B cell (primary cell): ENCODE data around the gene SNTG2. TPM values are rescaled to one million over a fixed set of nuclear protein-coding genes. Genes with fewer than 3 reads are reported as not detected.

Source experiments
- ATAC-seq: fragments of 200-7000 bp; cut with Tn5 transposase; one replicate; pipeline ENCODE4 v1.10.0; 2021; ENCODE audit warnings: low read depth, mild to moderate bottlenecking, moderate number of reproducible peaks, moderate library complexity
- CTCF ChIA-PET: fragments of 350-600 bp; sonication (Branson Sonifier 250); formaldehyde crosslinking; loops from one replicate; lab custom pipeline; 2021; ENCODE audit warnings: antibody characterized with exemption, inconsistent platforms; lab: Charles Lee
- POLR2A ChIA-PET: fragments of 350-600 bp; sonication (Branson Sonifier 250); formaldehyde crosslinking; loops from one replicate; lab custom pipeline; 2021; ENCODE audit warnings: antibody characterized with exemption; lab: Charles Lee
- DNase-seq: peaks from one replicate; pipeline ENCODE4 v3.0.0; 2013
- H2AFZ ChIP-seq: 2 replicates; pipeline ENCODE4 v1.6.1; 2012; ENCODE audit warnings: mild to moderate bottlenecking, low read depth, low read length; ENCODE audit not compliant: insufficient read depth, poor library complexity, severe bottlenecking
- H3K27ac ChIP-seq, 2 donors: 1 replicate in 1 of 2; 2 replicates in 1 of 2; pipeline ENCODE4 v1.5.1; 2012 to 2013; ENCODE audit warnings: low read length in 2 of 2, mild to moderate bottlenecking in 2 of 2, moderate library complexity in 1 of 2
- H3K27me3 ChIP-seq, 4 experiments: fragments of 200-600 bp in 1 of 4; sonication (generic) in 1 of 4; replicated peaks in 1 of 4; 1 replicate in 2 of 4; 2 replicates in 2 of 4; pipeline versions ENCODE4 v1.6.1 to v1.7.0; 2013 to 2016; ENCODE audit warnings: low read length in 3 of 4, mild to moderate bottlenecking in 2 of 4, mixed read lengths in 1 of 4, moderate library complexity in 1 of 4; ENCODE audit not compliant: insufficient read depth in 4 of 4, control insufficient read depth in 3 of 4; ENCODE audit errors: control extremely low read depth in 1 of 4
- H3K36me3 ChIP-seq, 2 experiments: replicated peaks in 1 of 2; 1 replicate in 1 of 2; 2 replicates in 1 of 2; pipeline versions ENCODE4 v1.6.1 to v1.7.1; 2013; ENCODE audit warnings: low read length in 1 of 2; ENCODE audit not compliant: insufficient read depth in 2 of 2, control insufficient read depth in 1 of 2; ENCODE audit errors: control extremely low read depth in 1 of 2, extremely low read depth in 1 of 2
- H3K4me1 ChIP-seq, 2 donors: fragments of 200-600 bp in 1 of 2; sonication (generic) in 1 of 2; 1 replicate in 1 of 2; 2 replicates in 1 of 2; pipeline versions ENCODE4 v1.5.1 to v1.6.1; 2013 to 2017; ENCODE audit warnings: low read length in 2 of 2; ENCODE audit not compliant: control insufficient read depth in 2 of 2, insufficient read depth in 2 of 2
- H3K4me2 ChIP-seq: replicated peaks from 2 replicates; pipeline ENCODE3; 2012; ENCODE audit warnings: mild to moderate bottlenecking, low read depth, low read length; ENCODE audit not compliant: poor library complexity, severe bottlenecking
- H3K4me3 ChIP-seq, 5 experiments: fragments of 200-600 bp in 1 of 5; sonication (generic) in 1 of 5; 1 replicate in 3 of 5; 2 replicates in 2 of 5; pipeline versions ENCODE4 v1.5.1 to v1.7.0; 2011 to 2016; ENCODE audit warnings: low read length in 4 of 5, mild to moderate bottlenecking in 4 of 5, low read depth in 2 of 5, control low read depth in 1 of 5, moderate library complexity in 1 of 5; ENCODE audit not compliant: insufficient read depth in 1 of 5; ENCODE audit errors: control extremely low read depth in 1 of 5, extremely low read depth in 1 of 5
- H3K79me2 ChIP-seq: fragments of 200-600 bp; sonication (generic); one replicate; pipeline ENCODE4 v1.6.0; 2016; ENCODE audit warnings: low read length; ENCODE audit not compliant: control insufficient read depth, insufficient read depth
- H3K9ac ChIP-seq: fragments of 200-600 bp; sonication (generic); 2 replicates; pipeline ENCODE4 v1.6.1; 2017; ENCODE audit warnings: mild to moderate bottlenecking, low read length, moderate library complexity
- H3K9me3 ChIP-seq, 3 donors: one replicate each; pipeline versions ENCODE4 v1.6.1 to v1.7.1; 2013; ENCODE audit warnings: low read length in 2 of 3; ENCODE audit not compliant: control insufficient read depth in 2 of 3, insufficient read depth in 1 of 3; ENCODE audit errors: control extremely low read depth in 1 of 3
- H4K20me1 ChIP-seq: 2 replicates; pipeline ENCODE4 v1.6.0; 2012; ENCODE audit warnings: mild to moderate bottlenecking, low read length; ENCODE audit not compliant: insufficient read depth, control insufficient read depth, poor library complexity, severe bottlenecking
- H3K27ac Mint-ChIP-seq: one replicate; pipeline ENCODE4 v1.8.0; 2021; ENCODE audit warnings: mixed read lengths
- H3K27me3 Mint-ChIP-seq: one replicate; pipeline ENCODE4 v1.8.0; 2021; ENCODE audit warnings: mixed read lengths
- H3K4me1 Mint-ChIP-seq: one replicate; pipeline ENCODE4 v1.8.0; 2021; ENCODE audit warnings: mixed read lengths
- H3K4me3 Mint-ChIP-seq: one replicate; pipeline ENCODE4 v1.8.0; 2021; ENCODE audit warnings: mixed read lengths
- H3K9me3 Mint-ChIP-seq: one replicate; pipeline ENCODE4 v1.8.0; 2022; ENCODE audit warnings: mixed read lengths; ENCODE audit not compliant: insufficient read depth
- CTCF ChIP-seq: fragments of 200-600 bp; IDR thresholded peaks from one replicate; pipeline ENCODE4 v1.8.0; 2022; ENCODE audit warnings: antibody characterized with exemption, mild to moderate bottlenecking
- EZH2 ChIP-seq: IDR thresholded peaks from 2 replicates; pipeline ENCODE4 v1.6.1; 2012; ENCODE audit warnings: borderline replicate concordance, low read depth, mild to moderate bottlenecking, moderate library complexity, low read length; ENCODE audit not compliant: insufficient read depth, poor library complexity, severe bottlenecking
- WGBS: methylation state at CpG from one replicate; pipeline ENCODE4 v1.1.5; 2013; ENCODE audit warnings: missing lambda C conversion rate; ENCODE audit not compliant: insufficient coverage; 5-methylcytosine and 5-hydroxymethylcytosine counted together
- intact Hi-C: fragments of 100-400 bp; cut with micrococcal nuclease; formaldehyde crosslinking; loops from one replicate; pipeline ENCODE4 v1.10.0; 2022
- polyA plus RNA-seq: library from polyadenylated mRNA; depleted of rRNA; stranded (reverse); fragments of >200 nt; gene quantifications from 2 replicates; pipeline ENCODE4 v1.2.3, GENCODE V29; 2012
- total RNA-seq, 2 donors: library from RNA; stranded (reverse); fragments of 120-200 nt in 1 of 2; gene quantifications; 1 replicate in 1 of 2; 2 replicates in 1 of 2; pipeline versions ENCODE4 v1.2.3 to v1.2.4, GENCODE V29; 2013 to 2022

Gene SNTG2
- total and polyA plus RNA-seq, 2 donors (not counting 1 experiment from before 2014, with no cell fraction given) = 2.1 to 2.4 TPM

DNA sequence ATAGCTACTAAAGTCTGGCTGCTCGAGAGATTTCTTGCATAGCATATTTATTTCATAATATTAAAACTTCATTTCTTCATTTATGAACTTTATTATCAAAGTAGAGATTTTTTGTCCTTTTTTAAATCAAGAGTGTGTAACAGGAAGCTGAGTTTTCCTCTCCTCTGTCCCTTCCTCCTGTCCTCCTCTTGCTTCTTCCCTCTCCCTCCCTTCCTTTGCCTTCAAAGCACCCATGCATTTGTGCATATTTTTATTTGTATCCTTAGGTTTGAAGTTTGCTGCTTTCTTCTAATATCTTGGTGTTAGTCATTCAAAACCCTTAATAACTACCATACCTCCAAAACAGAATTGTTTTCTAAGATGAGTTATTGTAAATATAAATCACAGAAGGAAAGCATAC, 174.6 kb downstream of the SNTG2 start:
- Histone ChIP-seq H4K20me1 (no peaks in the 10 kb centered on the region), H2AFZ (no peak overlapping the region), H3K79me2 (no peaks in the 10 kb centered on the region), H3K9ac (no peak overlapping the region), H3K27ac (no peak overlapping the region), H3K27me3 (no peaks in the 10 kb centered on the region), H3K9me3 (peaks cover 0 to 1% (median 0%) of the 10 kb centered on the region in 3 donors), H3K36me3 (no peaks in the 10 kb centered on the region), H3K4me2 (no peak overlapping the region), H3K4me3 (no peak overlapping the region), H3K4me1 (no peaks in the 10 kb centered on the region)
- no peaks in the 10 kb centered on the region for H3K9me3 Mint-ChIP-seq
- WGBS = no CpG with 5 or more reads among the region's 1 CpG
- no peak overlapping the region for H3K27ac Mint-ChIP-seq
- no peaks in the 10 kb centered on the region for H3K27me3 Mint-ChIP-seq
- peaks cover 5% of the 10 kb centered on the region for H3K4me1 Mint-ChIP-seq
- POLR2A ChIA-PET = no interaction called here
- intact Hi-C loops = no loop called here
- DNase-seq = no peak
- CTCF ChIA-PET = no interaction called here
- ATAC-seq = no peak
- H3K4me3 Mint-ChIP-seq = no peak overlapping the region
- TF ChIP-seq EZH2 (no peak), CTCF (no peak)

DNA sequence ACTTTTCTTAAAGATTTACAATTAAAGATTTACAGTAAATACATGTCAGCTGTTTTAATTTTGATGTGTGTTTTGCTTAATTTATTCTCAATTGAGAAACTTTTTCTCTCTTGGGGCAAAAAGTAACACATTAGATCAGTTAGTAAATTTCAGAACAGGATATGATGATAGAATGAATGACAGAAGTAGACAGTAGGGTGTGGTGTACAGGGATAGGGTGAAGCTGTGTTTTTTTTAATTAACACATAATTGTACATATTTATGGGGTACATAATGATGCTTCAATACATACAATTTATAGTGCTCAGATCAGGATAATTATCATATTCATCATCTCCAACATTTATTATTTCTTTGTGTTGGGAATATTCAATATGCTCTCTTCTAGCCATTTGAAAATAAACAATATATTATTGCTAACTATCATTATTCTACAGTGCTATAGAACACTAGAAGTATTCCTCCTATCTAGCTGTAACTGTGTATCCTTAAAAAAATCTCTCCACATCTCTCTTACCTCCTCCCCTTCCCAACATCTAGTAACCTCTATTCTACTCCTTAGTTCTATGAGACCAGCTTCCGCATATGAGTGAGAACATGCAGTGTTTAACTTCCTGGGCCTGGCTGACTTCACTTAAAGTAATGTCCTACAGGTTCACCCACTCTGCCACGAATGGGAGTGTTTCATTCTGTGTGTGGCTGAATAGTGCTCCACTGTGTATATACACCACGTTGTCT, 175.2 kb downstream of the SNTG2 start:
- POLR2A ChIA-PET = no interaction called here
- intact Hi-C loops = no loop called here
- no peak overlapping the region for H3K4me3 ChIP-seq
- DNase-seq (no peak), ATAC-seq (no peak)
- H3K27me3 ChIP-seq = no peaks in the 10 kb centered on the region
- H3K4me2 ChIP-seq = no peak overlapping the region
- Mint-ChIP-seq H3K27ac (no peak overlapping the region), H3K4me3 (no peak overlapping the region), H3K27me3 (no peaks in the 10 kb centered on the region), H3K9me3 (no peaks in the 10 kb centered on the region), H3K4me1 (peaks cover 5% of the 10 kb centered on the region)
- peaks cover 0 to 1% (median 0%) of the 10 kb centered on the region in 3 donors for H3K9me3 ChIP-seq
- H3K9ac ChIP-seq = no peak overlapping the region
- no CpG with 5 or more reads among the region's 3 CpGs for WGBS
- H3K36me3 ChIP-seq = no peaks in the 10 kb centered on the region
- CTCF ChIA-PET = no interaction called here
- H2AFZ ChIP-seq = no peak overlapping the region
- no peaks in the 10 kb centered on the region for H3K4me1 ChIP-seq
- no peak overlapping the region for H3K27ac ChIP-seq
- TF ChIP-seq EZH2 (no peak), CTCF (no peak)
- H4K20me1 ChIP-seq = no peaks in the 10 kb centered on the region
- H3K79me2 ChIP-seq = no peaks in the 10 kb centered on the region
